MCF 10A (cell line): ENCODE measurements around the gene MDP1. TPM values are rescaled to one million over a fixed set of nuclear protein-coding genes. Genes with fewer than 3 reads are reported as not detected.
"Not testable (repeated sequence)": the region's sequence is repeated elsewhere in the genome, so short reads cannot be mapped to it uniquely, and the experiment has no call there.

Experiments
- BruUV-seq: library from RNA; stranded (reverse); fragments of 400-500 nt; replicated peaks from 2 replicates; lab custom pipeline; 2021; lab: Mats Ljungman, UMichigan
- CTCF ChIA-PET: fragments of 300-600 bp; sonication (Branson Sonifier 250); formaldehyde crosslinking; extraction: SDS; loops from one replicate; lab custom pipeline; 2021; ENCODE audit warnings: antibody characterized with exemption, inconsistent platforms; lab: Yijun Ruan, JAX
- POLR2A ChIA-PET: fragments of 300-600, 350-650 bp; sonication (Branson Sonifier 250); formaldehyde crosslinking; extraction: SDS; loops from one replicate; lab custom pipeline; 2020; ENCODE audit warnings: antibody characterized with exemption, inconsistent platforms; lab: Yijun Ruan, JAX
- DNase-seq: peaks from one replicate; pipeline ENCODE4 v3.0.0-alpha.2; 2018; ENCODE audit not compliant: unreplicated experiment
- H3K27ac Mint-ChIP-seq: one replicate; pipeline ENCODE4 v1.8.0; 2022; ENCODE audit warnings: mild to moderate bottlenecking, low read depth, mixed read lengths; ENCODE audit not compliant: unreplicated experiment
- H3K27me3 Mint-ChIP-seq: one replicate; pipeline ENCODE4 v1.8.0; 2022; ENCODE audit warnings: mixed read lengths; ENCODE audit not compliant: insufficient read depth, unreplicated experiment
- H3K36me3 Mint-ChIP-seq: one replicate; pipeline ENCODE4 v1.8.0; 2022; ENCODE audit warnings: mild to moderate bottlenecking, moderate library complexity, mixed read lengths; ENCODE audit not compliant: insufficient read depth, unreplicated experiment
- H3K4me1 Mint-ChIP-seq: one replicate; pipeline ENCODE4 v1.8.0; 2022; ENCODE audit warnings: mixed read lengths; ENCODE audit not compliant: insufficient read depth, unreplicated experiment
- H3K4me3 Mint-ChIP-seq: one replicate; pipeline ENCODE4 v1.8.0; 2022; ENCODE audit warnings: mild to moderate bottlenecking, moderate library complexity, mixed read lengths; ENCODE audit not compliant: unreplicated experiment
- H3K9me3 Mint-ChIP-seq: one replicate; pipeline ENCODE4 v1.8.0; 2022; ENCODE audit warnings: mixed read lengths; ENCODE audit not compliant: unreplicated experiment
- intact Hi-C: fragments of 100-400 bp; cut with micrococcal nuclease; formaldehyde crosslinking; loops from 2 replicates; pipeline ENCODE4 v1.14.1; 2022
- total RNA-seq: library from RNA; stranded (reverse); gene quantifications from 2 replicates; pipeline ENCODE4 v1.2.3, GENCODE V29; 2022
- TF ChIP-seq, protein P1 (sequence below): fragments of 200-600 bp; IDR thresholded peaks from one replicate; pipeline ENCODE4 v1.8.0; 2022; ENCODE audit warnings: antibody characterized with exemption, mild to moderate bottlenecking; ENCODE audit not compliant: unreplicated experiment

Gene MDP1
- total RNA-seq, 1 experiment from 2014 or later, result 20.2 TPM

DNA sequence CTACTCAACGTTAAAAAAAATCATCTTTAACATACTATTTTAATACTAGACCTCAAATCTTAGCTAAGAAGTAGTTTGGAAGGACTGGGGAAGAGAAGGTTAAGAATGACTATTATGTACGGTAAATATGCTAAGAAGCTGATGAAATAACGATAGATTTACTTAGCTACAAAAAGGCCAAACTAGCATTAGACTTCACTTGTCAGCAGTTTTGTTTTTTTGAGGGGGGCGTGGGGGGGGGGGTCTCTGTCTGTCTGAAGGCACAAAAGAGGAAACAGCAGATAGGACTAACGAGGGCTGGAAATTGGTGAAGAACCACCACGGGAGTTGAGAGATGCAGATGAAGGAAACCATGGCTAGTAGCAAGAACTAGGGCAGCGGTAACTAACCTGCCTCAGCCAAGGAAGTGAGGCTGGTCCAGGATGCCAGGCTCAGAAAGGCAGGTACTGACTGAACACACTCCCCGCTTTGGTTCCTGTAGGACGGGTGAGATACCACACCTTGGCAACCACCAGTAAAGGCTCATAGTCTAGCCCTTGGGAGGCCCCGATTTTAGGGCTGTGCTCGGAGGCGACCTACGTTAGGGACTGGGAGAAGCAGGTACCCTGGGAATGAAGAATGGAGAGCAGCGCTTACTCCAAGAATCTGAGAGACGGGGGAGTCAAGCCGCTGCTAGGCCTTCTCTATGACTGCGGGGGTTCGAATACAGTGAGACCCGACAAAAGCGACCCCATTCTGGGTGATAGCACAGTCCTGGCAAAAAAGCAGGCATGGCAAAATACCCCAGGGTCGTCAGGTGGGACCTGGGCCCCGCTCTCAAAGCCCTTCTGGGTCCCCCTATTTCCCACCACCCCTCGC is 15.6 kb upstream of the MDP1 start:
- Mint-ChIP-seq H3K27ac (peak overlapping the region; percentile 70), H3K27me3 (no peaks in the 10 kb centered on the region), H3K4me3 (peak overlapping the region; percentile 77), H3K9me3 (no peaks in the 10 kb centered on the region), H3K4me1 (peaks cover 26% of the 10 kb centered on the region), H3K36me3 (peaks cover 48% of the 10 kb centered on the region)
- intact Hi-C loops, result loop anchor here (1.0 kb wide), 1 partner anchor 15 kb away; the partner anchor contains the start of gene MDP1
- POLR2A ChIA-PET, result interaction anchor here (0.6 to 2.5 kb wide), 16 partner anchors 11 to 659 kb away, joined by 3 to 14 read pairs (median 3); partner anchors contain the start of genes CHMP4A, IPO4, MDP1 and RNF31
- BruUV-seq, result TSS peak; percentile 61
- TF ChIP-seq, protein P1, sequence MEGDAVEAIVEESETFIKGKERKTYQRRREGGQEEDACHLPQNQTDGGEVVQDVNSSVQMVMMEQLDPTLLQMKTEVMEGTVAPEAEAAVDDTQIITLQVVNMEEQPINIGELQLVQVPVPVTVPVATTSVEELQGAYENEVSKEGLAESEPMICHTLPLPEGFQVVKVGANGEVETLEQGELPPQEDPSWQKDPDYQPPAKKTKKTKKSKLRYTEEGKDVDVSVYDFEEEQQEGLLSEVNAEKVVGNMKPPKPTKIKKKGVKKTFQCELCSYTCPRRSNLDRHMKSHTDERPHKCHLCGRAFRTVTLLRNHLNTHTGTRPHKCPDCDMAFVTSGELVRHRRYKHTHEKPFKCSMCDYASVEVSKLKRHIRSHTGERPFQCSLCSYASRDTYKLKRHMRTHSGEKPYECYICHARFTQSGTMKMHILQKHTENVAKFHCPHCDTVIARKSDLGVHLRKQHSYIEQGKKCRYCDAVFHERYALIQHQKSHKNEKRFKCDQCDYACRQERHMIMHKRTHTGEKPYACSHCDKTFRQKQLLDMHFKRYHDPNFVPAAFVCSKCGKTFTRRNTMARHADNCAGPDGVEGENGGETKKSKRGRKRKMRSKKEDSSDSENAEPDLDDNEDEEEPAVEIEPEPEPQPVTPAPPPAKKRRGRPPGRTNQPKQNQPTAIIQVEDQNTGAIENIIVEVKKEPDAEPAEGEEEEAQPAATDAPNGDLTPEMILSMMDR, result no peak
- DNase-seq, result peak; percentile 23
- CTCF ChIA-PET, result interaction anchor here (0.6 to 1.2 kb wide), 9 partner anchors 15 to 582 kb away, joined by 3 to 5 read pairs (median 3); partner anchors contain the start of gene CIDEB

DNA sequence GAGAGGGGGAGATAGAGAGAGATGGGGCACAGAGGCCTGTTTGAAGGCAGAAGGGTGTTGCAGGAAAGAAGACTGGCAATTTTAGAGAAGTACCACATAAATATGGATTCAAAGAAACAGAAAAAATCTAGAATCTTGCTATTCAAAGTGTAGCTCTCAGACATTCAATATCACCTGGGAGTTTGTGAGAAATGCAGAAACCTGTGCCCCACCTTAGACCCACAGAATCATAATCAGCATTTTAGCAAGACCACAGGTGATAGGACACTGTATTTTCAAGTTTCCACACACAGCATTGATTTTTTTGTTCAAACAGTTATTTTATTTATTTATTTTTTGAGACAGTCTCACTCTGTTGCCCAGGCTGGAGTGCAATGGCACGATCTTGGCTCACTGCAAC is 13.0 kb upstream of the MDP1 start:
- no TSS peak for BruUV-seq
- Mint-ChIP-seq H3K36me3 (peaks cover 50% of the 10 kb centered on the region), H3K27ac (no peak overlapping the region), H3K27me3 (no peaks in the 10 kb centered on the region), H3K4me3 (no peak overlapping the region), H3K4me1 (peaks cover 26% of the 10 kb centered on the region), H3K9me3 (no peaks in the 10 kb centered on the region)
- TF ChIP-seq, protein P1, result no peak
- ChIA-PET POLR2A (interaction anchor here (0.6 to 1.6 kb wide), 5 partner anchors 9 to 71 kb away, joined by 3 to 5 read pairs (median 3); partner anchors contain the start of genes DHRS1, MDP1 and NOP9), CTCF (interaction anchor here (0.8 to 1.9 kb wide), 2 partner anchors 69 to 79 kb away, joined by 3 to 9 read pairs; partner anchors contain the start of gene CIDEB)
- DNase-seq, result no peak
- intact Hi-C loops, result no loop called here

DNA sequence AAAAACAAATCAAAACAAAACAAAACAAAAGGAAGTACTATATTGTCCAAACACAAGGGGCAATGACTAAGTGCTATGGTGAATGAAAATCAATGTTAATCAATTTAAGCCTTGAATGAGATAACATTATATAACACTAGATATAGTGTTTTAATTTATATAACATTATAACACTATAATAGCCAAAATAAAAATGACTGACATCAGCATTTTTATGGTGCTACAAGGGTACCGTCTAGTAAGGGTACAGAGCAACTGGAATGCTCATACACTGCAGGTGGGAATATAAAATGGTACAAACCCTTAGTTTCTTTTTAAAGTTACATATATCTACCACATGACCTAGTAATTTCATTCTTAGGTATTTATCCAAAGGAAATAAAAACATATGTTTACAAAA is 10.6 kb upstream of the MDP1 start:
- peaks cover 20% of the 10 kb centered on the region for H3K4me1 Mint-ChIP-seq
- H3K9me3 Mint-ChIP-seq, result no peaks in the 10 kb centered on the region
- TF ChIP-seq, protein P1, result no peak
- intact Hi-C loops, result no loop called here
- ChIA-PET POLR2A (interaction anchor here (1.3 kb wide), 1 partner anchor 13 kb away, joined by 3 read pairs; the partner anchor contains the start of gene CHMP4A), CTCF (interaction anchor here (1.3 to 2.3 kb wide), 3 partner anchors 17 to 106 kb away, joined by 3 to 7 read pairs (median 4); partner anchors contain the start of gene CIDEB)
- H3K4me3 Mint-ChIP-seq, result no peak overlapping the region
- H3K27me3 Mint-ChIP-seq, result no peaks in the 10 kb centered on the region
- no TSS peak for BruUV-seq
- DNase-seq, result no peak
- peaks cover 51% of the 10 kb centered on the region for H3K36me3 Mint-ChIP-seq
- H3K27ac Mint-ChIP-seq, result no peak overlapping the region

DNA sequence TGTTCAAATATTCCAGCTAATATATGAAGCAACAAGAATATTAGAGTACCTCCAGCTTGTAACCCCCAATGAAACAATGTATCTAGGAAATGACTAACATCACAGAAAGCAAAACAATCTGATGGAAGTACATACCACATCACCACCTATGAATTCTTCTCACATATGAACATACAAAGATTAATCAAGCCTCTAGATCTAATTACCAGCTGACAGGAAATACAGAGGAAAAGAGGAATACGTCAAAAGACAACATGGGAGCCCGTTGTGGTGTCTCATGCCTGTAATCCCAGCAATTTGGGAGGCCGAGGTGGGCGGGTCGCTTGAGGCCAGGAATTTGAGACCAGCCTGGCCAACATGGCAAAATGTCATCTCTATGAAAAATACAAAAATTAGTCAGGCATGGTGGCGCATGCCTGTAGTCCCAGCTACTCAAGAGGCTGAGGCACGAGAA is 8.8 kb upstream of the MDP1 start:
- BruUV-seq, result no TSS peak

DNA sequence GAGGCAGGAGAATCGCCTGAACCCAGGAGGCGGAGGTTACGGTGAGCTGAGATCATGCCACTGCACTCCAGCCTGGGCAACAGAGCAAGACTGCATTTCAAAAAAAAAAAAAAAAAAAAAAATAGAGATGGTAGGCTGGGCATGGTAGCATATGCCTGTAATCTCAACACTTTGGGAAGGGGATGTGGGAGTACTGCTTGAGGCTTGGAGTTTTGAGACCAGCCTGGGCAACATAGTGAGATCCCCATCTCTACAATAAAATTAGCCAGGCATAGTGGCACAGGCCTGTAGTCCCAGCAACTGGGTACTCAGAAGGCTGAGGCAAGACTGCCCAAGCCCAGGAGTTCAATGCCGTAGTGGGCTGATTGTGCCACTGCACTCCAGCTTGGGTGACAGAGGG is 7.1 kb upstream of the MDP1 start:
- POLR2A ChIA-PET, result interaction anchor here (0.7 to 0.9 kb wide), 2 partner anchors 27 to 74 kb away, joined by 3 read pairs; no protein-coding TSS in a partner anchor
- BruUV-seq, H3K27ac Mint-ChIP-seq, H3K27me3 Mint-ChIP-seq, H3K9me3 Mint-ChIP-seq, H3K4me3 Mint-ChIP-seq, DNase-seq, intact Hi-C loops: not testable (repeated sequence)
- H3K4me1 Mint-ChIP-seq, result peaks cover 20% of the 10 kb centered on the region
- CTCF ChIA-PET, result interaction anchor here (1.7 kb wide), 1 partner anchor 74 kb away, joined by 9 read pairs; no protein-coding TSS in a partner anchor
- peaks cover 35% of the 10 kb centered on the region for H3K36me3 Mint-ChIP-seq

More for the DNA sequence above, 8.8 kb upstream of the MDP1 start:
- ChIA-PET POLR2A (interaction anchor here (0.8 to 2.9 kb wide), 8 partner anchors 9 to 75 kb away, joined by 3 to 18 read pairs (median 4); partner anchors contain the start of genes CHMP4A, MDP1, NOP9 and TINF2), CTCF (interaction anchor here (0.6 to 2.3 kb wide), 3 partner anchors 8 to 219 kb away, joined by 3 to 7 read pairs (median 4); partner anchors contain the start of gene CIDEB)
- H3K4me1 Mint-ChIP-seq, result peaks cover 20% of the 10 kb centered on the region
- peak overlapping the region; percentile 73 for H3K27ac Mint-ChIP-seq
- DNase-seq, result peak; percentile 54
- H3K9me3 Mint-ChIP-seq, result no peaks in the 10 kb centered on the region
- TF ChIP-seq, protein P1, result no peak
- H3K4me3 Mint-ChIP-seq, result peak overlapping the region; percentile 43
- peaks cover 44% of the 10 kb centered on the region for H3K36me3 Mint-ChIP-seq
- no peaks in the 10 kb centered on the region for H3K27me3 Mint-ChIP-seq
- intact Hi-C loops, result no loop called here
